ENCODE results near the gene MPST. TPM values are rescaled to one million over a fixed set of nuclear protein-coding genes. Genes with fewer than 3 reads are reported as not detected.
"Not testable (repeated sequence)": the region's sequence is repeated elsewhere in the genome, so short reads cannot be mapped to it uniquely, and the experiment has no call there.

Gene MPST
- polyA plus RNA-seq: 100 to 1,000 TPM; 126 to 179 (median 131) TPM

- peak within 1 kb of the TSS; percentile 74 for H3K27ac ChIP-seq (ENCODE audit: low read depth, low read length)
- WGBS, 3 donors: 0 to 1% (median 1%) methylated on average over 65 to 105 of the region's 107 CpGs
Measured at GRCh38 chr22:37019309-37020191, at the start of gene MPST, which contains the start of gene TST. MPST (plus strand) TSS chr22:37019742; CDS start chr22:37019837, 95 bp downstream. TST (minus strand) TSS chr22:37019447; CDS start chr22:37018732, 715 bp downstream.

GRCh38 chr22:36971341-36972125, 48.0 kb upstream of the MPST start:
- 63 to 81% (median 75%) methylated on average over 19 of the region's 19 CpGs for WGBS, 3 donors
- no peak overlapping the region for H3K27ac ChIP-seq (ENCODE audit: low read depth, low read length)

GRCh38 chr22:36976606-36977005, 42.9 kb upstream of the MPST start:
- H3K27ac ChIP-seq (ENCODE audit: low read depth, low read length): no peak overlapping the region
- WGBS, 3 donors: 89 to 91% (median 91%) methylated on average over 4 of the region's 4 CpGs

GRCh38 chr22:36977401-36977861, 42.1 kb upstream of the MPST start:
- 17 to 26% (median 24%) methylated on average over 13 of the region's 13 CpGs for WGBS, 3 donors
- H3K27ac ChIP-seq (ENCODE audit: low read depth, low read length): no peak overlapping the region

GRCh38 chr22:36977947-36978660, 41.4 kb upstream of the MPST start:
- no peak overlapping the region for H3K27ac ChIP-seq (ENCODE audit: low read depth, low read length)
- 13 to 15% (median 14%) methylated on average over 18 of the region's 18 CpGs for WGBS, 3 donors

- 78 to 92% (median 90%) methylated on average over 13 of the region's 13 CpGs for WGBS, 3 donors
- H3K27ac ChIP-seq (ENCODE audit: low read depth, low read length): no peak overlapping the region
Measured at GRCh38 chr22:36979016-36979910, 40.3 kb upstream of the MPST start.

GRCh38 chr22:36981247-36981775, 38.2 kb upstream of the MPST start:
- 78 to 84% (median 78%) methylated on average over 16 of the region's 16 CpGs for WGBS, 3 donors
- H3K27ac ChIP-seq (ENCODE audit: low read depth, low read length): no peak overlapping the region

- WGBS, 3 donors: 56 to 60% (median 56%) methylated on average over 5 of the region's 5 CpGs
- no peak overlapping the region for H3K27ac ChIP-seq (ENCODE audit: low read depth, low read length)
Measured at GRCh38 chr22:36982136-36982535, 37.4 kb upstream of the MPST start.

- 48 to 81% (median 51%) methylated on average over 10 of the region's 10 CpGs for WGBS, 3 donors
- H3K27ac ChIP-seq (ENCODE audit: low read depth, low read length): no peak overlapping the region
Measured at GRCh38 chr22:36985211-36985889, 34.2 kb upstream of the MPST start.

- WGBS, 3 donors: 55 to 58% (median 55%) methylated on average over 8 of the region's 8 CpGs
- no peak overlapping the region for H3K27ac ChIP-seq (ENCODE audit: low read depth, low read length)
Measured at GRCh38 chr22:36986242-36986821, 33.2 kb upstream of the MPST start.

- WGBS, 3 donors: 71 to 79% (median 73%) methylated on average over 12 of the region's 12 CpGs
- no peak overlapping the region for H3K27ac ChIP-seq (ENCODE audit: low read depth, low read length)
Measured at GRCh38 chr22:36988075-36988832, 31.3 kb upstream of the MPST start.

- H3K27ac ChIP-seq (ENCODE audit: low read depth, low read length): not testable (repeated sequence)
- 84 to 94% (median 89%) methylated on average over 4 of the region's 4 CpGs for WGBS, 3 donors
Measured at GRCh38 chr22:36989012-36989411, 30.5 kb upstream of the MPST start.

GRCh38 chr22:36990457-36990856, 29.1 kb upstream of the MPST start:
- 58 to 69% (median 59%) methylated on average over 6 of the region's 6 CpGs for WGBS, 3 donors
- no peak overlapping the region for H3K27ac ChIP-seq (ENCODE audit: low read depth, low read length)

GRCh38 chr22:36991206-36991605, 28.3 kb upstream of the MPST start:
- H3K27ac ChIP-seq (ENCODE audit: low read depth, low read length): no peak overlapping the region
- 57 to 62% (median 59%) methylated on average over 6 of the region's 6 CpGs for WGBS, 3 donors

- WGBS, 3 donors: 79 to 91% (median 81%) methylated on average over 2 of the region's 2 CpGs
- no peak overlapping the region for H3K27ac ChIP-seq (ENCODE audit: low read depth, low read length)
Measured at GRCh38 chr22:36997746-36998145, 21.8 kb upstream of the MPST start.
